DOHH2 (cell line): Measurements from ENCODE around the gene PC.
"Not testable (repeated sequence)": the region's sequence is repeated elsewhere in the genome, so short reads cannot be mapped to it uniquely, and the experiment has no call there.

Experiments used
- H3F3A ChIP-seq: fragments of 200-600 bp; sonication (generic), shearing (Covaris generic); 2 replicates; pipeline ENCODE4 v1.6.0; 2016; ENCODE audit warnings: antibody characterized with exemption, mild to moderate bottlenecking; ENCODE audit not compliant: control insufficient read depth, insufficient read depth
- H3K27ac ChIP-seq: fragments of 200-600 bp; sonication (generic); 2 replicates; pipeline ENCODE4 v1.5.1; 2014; ENCODE audit warnings: low read depth, mild to moderate bottlenecking, low read length, moderate library complexity
- H3K27me3 ChIP-seq: fragments of 200-600 bp; sonication (generic); 2 replicates; pipeline ENCODE4 v1.6.1; 2014; ENCODE audit warnings: mild to moderate bottlenecking, low read length, mixed read lengths; ENCODE audit not compliant: control insufficient read depth
- H3K36me3 ChIP-seq: fragments of 200-600 bp; sonication (generic); 2 replicates; pipeline ENCODE4 v1.6.1; 2014; ENCODE audit warnings: mild to moderate bottlenecking, low read length, moderate library complexity, mixed read lengths; ENCODE audit not compliant: control insufficient read depth
- H3K4me1 ChIP-seq: fragments of 200-600 bp; sonication (generic); 2 replicates; pipeline ENCODE4 v1.6.1; 2014; ENCODE audit warnings: mild to moderate bottlenecking, low read length, mixed read lengths; ENCODE audit not compliant: control insufficient read depth
- H3K4me2 ChIP-seq: fragments of 200-600 bp; sonication (generic); 2 replicates; pipeline ENCODE4 v1.6.0; 2014; ENCODE audit warnings: mild to moderate bottlenecking, low read length, moderate library complexity
- H3K4me3 ChIP-seq: fragments of 200-600 bp; sonication (generic); 2 replicates; pipeline ENCODE4 v1.5.1; 2014; ENCODE audit warnings: mild to moderate bottlenecking, low read length, mixed read lengths
- H3K79me2 ChIP-seq: fragments of 200-600 bp; sonication (generic); 2 replicates; pipeline ENCODE4 v1.6.1; 2014; ENCODE audit warnings: mild to moderate bottlenecking, low read length, mixed read lengths; ENCODE audit not compliant: control insufficient read depth
- H3K9me2 ChIP-seq: fragments of 200-600 bp; sonication (generic); replicated peaks from 2 replicates; pipeline ENCODE4 v1.6.1; 2014; ENCODE audit warnings: mild to moderate bottlenecking, low read length, mixed read lengths; ENCODE audit not compliant: control insufficient read depth
- H3K9me3 ChIP-seq: fragments of 200-600 bp; sonication (generic); 2 replicates; pipeline ENCODE4 v1.6.1; 2014; ENCODE audit warnings: antibody characterized with exemption, low read length, mixed read lengths; ENCODE audit not compliant: control insufficient read depth, insufficient read depth
- H4K20me1 ChIP-seq: fragments of 200-600 bp; sonication (generic); 2 replicates; pipeline ENCODE4 v1.6.0; 2014; ENCODE audit warnings: low read depth, mild to moderate bottlenecking, antibody characterized with exemption, low read length, moderate library complexity; ENCODE audit not compliant: control insufficient read depth, insufficient read depth
- EZH2phosphoT487 ChIP-seq: fragments of 200-600 bp; sonication (generic); IDR thresholded peaks from 2 replicates; pipeline ENCODE4 v1.6.1; 2017; ENCODE audit warnings: borderline replicate concordance, mild to moderate bottlenecking, antibody characterized with exemption, low read length, moderate library complexity, mixed read lengths
- TF ChIP-seq, protein P1 (sequence below): fragments of 200-600 bp; sonication (generic); IDR thresholded peaks from one replicate; pipeline ENCODE4 v1.5.1; 2014; ENCODE audit warnings: antibody characterized with exemption, mild to moderate bottlenecking, low read depth, low read length; ENCODE audit not compliant: poor library complexity, severe bottlenecking

PC gene

DNA sequence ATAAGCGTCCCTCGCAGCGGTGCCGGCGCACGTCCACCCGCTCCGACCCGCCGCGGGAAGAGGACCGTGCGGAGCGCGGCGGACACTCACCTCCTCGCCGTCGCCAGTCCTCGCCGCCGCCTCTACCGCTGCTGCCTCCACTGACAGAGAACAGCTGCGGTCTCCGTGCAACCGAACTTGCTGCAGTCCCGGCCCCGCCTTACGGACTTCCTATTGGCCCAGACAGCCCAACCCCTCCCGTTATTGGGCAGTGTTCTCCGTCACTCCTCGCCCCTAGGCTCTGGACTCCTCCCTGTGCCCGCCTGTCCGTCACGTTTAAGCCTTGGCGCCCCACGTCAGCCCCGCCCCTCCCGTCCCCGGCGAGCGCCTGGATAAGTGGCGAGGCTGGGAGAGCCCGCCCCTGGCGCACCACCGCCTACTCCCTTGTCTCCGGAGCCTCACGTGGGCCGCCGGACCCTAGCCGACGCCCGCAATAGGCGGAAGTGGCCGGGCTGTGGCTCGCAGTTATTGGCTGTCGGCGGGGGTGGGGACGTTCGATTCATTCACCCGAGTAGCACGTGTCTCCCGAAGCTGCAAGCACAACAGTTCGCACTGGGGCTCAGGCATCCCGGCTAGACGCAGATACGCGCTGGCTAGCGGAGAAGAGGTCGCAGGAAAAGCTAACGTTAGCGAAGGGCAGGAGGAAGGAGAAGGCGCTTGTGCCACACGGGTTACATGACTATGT, at the start of gene PC:
TSS of gene PC (minus strand) at position 152 of the 724 bp plus-strand sequence. CDS start 86,224 bp downstream, outside the sequence.
- Histone ChIP-seq H3K27me3 (no peaks in the 10 kb centered on the region), H3K4me2 (no peak within 1 kb of the TSS), H3K9me3 (no peaks in the 10 kb centered on the region), H4K20me1 (no peaks in the 10 kb centered on the region), H3K36me3 (no peaks in the 10 kb centered on the region), H3K4me1 (no peaks in the 10 kb centered on the region), H3K27ac (no peak within 1 kb of the TSS), H3K4me3 (no peak within 1 kb of the TSS), H3K9me2 (no peaks in the 10 kb centered on the region), H3K79me2 (no peaks in the 10 kb centered on the region), H3F3A (no peaks in the 10 kb centered on the region)
- TF ChIP-seq, protein P1, sequence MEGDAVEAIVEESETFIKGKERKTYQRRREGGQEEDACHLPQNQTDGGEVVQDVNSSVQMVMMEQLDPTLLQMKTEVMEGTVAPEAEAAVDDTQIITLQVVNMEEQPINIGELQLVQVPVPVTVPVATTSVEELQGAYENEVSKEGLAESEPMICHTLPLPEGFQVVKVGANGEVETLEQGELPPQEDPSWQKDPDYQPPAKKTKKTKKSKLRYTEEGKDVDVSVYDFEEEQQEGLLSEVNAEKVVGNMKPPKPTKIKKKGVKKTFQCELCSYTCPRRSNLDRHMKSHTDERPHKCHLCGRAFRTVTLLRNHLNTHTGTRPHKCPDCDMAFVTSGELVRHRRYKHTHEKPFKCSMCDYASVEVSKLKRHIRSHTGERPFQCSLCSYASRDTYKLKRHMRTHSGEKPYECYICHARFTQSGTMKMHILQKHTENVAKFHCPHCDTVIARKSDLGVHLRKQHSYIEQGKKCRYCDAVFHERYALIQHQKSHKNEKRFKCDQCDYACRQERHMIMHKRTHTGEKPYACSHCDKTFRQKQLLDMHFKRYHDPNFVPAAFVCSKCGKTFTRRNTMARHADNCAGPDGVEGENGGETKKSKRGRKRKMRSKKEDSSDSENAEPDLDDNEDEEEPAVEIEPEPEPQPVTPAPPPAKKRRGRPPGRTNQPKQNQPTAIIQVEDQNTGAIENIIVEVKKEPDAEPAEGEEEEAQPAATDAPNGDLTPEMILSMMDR: no peak
- TF ChIP-seq EZH2phosphoT487: no peak

DNA sequence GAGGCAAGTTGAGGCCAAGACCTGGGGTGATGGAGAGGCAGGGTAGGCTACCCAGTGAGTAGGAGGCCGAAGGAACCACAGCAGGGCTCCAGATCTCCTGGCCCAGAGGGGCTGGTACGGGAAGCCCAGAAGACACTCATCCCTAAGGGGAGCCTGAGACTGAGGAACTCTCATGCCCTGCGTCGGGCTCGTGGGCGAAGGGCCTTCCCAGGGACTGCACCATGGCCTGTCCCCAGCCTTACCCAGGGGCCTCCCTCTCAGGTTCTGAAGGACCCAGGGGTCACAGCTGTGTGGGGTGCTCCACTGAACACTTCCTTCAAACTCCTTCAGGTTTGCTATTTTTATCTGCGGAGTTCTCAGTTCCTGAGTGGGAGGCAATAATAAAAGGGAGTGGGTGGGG, 48.9 kb upstream of the PC start:
- Histone ChIP-seq H3K79me2 (no peaks in the 10 kb centered on the region), H3K27ac (no peak overlapping the region), H3K36me3 (no peaks in the 10 kb centered on the region), H3K4me2 (no peak overlapping the region), H3F3A (no peaks in the 10 kb centered on the region), H4K20me1 (no peaks in the 10 kb centered on the region), H3K9me3 (no peaks in the 10 kb centered on the region), H3K9me2 (no peaks in the 10 kb centered on the region), H3K4me3 (no peak overlapping the region), H3K27me3 (0 out of 2 replicates have a peak, but pooled peaks cover 7% of the 10 kb centered on the region), H3K4me1 (peaks cover 7% of the 10 kb centered on the region)
- TF ChIP-seq EZH2phosphoT487: no peak
- TF ChIP-seq, protein P1: no peak

DNA sequence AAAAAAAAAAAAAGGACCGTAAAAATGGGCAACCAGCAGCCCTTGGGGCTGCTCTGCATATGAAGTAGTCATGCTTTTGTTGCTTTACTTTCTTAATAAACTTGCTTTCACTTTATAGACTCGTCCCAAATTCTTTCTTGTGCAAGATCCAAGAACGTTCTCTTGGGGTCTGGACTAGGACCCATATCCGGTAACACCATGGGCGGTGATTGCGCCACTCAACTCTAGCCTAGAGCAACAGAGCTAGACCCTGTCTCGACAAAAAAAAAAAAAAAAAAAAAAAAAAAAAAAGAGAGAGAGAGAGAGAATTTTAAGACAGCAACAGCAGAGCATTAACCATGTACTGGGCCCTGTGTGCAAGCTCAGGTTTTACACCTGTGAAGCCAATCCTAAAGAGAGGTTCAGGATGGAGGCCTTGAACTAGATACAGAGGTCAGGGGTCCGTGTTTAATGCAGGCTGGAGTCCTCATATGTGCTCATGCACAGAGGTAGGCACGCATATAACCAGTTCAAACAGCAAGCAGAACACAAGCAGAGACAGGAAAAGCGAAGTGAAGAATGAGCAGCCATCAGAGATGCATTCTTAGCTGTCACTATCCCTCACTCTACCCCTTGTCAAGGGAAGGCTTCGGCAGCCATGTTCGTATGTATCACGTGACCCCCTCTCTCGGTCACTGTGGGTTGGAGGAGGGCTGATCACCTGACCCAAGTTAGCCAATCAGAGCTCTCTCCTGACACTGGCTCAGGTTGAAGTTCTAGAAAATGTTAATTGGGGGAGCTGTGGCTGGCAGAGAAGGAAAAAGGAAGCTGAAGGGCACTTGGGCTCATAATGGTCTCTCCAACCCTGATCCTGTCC, 48.1 kb upstream of the PC start:
- no peak overlapping the region for H3K27ac ChIP-seq
- TF ChIP-seq, protein P1: no peak
- TF ChIP-seq EZH2phosphoT487: no peak
- H3K4me2 ChIP-seq: peak overlapping the region; percentile 28; the same call in 1 of the 2 replicates

DNA sequence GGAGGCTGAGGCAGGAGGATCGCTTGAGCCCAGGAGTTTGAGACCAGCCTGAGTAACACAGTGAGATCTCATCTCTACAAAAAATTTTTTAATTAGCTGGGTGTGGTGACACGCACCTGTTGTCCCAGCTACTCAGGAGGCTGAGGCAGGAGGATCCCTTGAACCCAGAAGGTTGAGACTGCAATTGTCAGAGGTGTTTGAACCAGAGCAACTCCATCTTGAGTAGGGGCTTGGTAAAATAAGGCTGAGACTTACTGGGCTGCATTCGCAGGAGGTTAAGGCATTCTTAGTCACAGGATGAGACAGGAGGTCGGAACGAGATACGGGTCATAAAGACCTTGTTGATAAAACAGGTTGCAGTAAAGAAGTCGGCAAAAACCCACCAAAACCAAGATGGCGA, 47.0 kb upstream of the PC start:
- H3F3A ChIP-seq, H3K4me2 ChIP-seq, H3K79me2 ChIP-seq, H3K4me1 ChIP-seq, H4K20me1 ChIP-seq, H3K4me3 ChIP-seq, H3K36me3 ChIP-seq, H3K27ac ChIP-seq, H3K9me3 ChIP-seq, H3K9me2 ChIP-seq: not testable (repeated sequence)
- 0 out of 2 replicates have a peak, but pooled peaks cover 11% of the 10 kb centered on the region for H3K27me3 ChIP-seq

More for the DNA sequence above, 48.1 kb upstream of the PC start:
- H3K9me2 ChIP-seq: no peaks in the 10 kb centered on the region
- H3K9me3 ChIP-seq: no peaks in the 10 kb centered on the region
- H3K4me1 ChIP-seq: peaks cover 7% of the 10 kb centered on the region
- no peaks in the 10 kb centered on the region for H3K36me3 ChIP-seq
- 0 out of 2 replicates have a peak overlapping the region, but pooled peaks have one; percentile 15 for H3K4me3 ChIP-seq
- H4K20me1 ChIP-seq: no peaks in the 10 kb centered on the region
- no peaks in the 10 kb centered on the region for H3F3A ChIP-seq
- H3K79me2 ChIP-seq: no peaks in the 10 kb centered on the region
- H3K27me3 ChIP-seq: 0 out of 2 replicates have a peak, but pooled peaks cover 8% of the 10 kb centered on the region
